Ishikawa (cell line): Measurements from ENCODE around the gene LGALS14.

Experiments used
- CEBPB ChIP-seq: IDR thresholded peaks from 2 replicates; pipeline ENCODE4 v1.6.1; 2012
- CREB1 ChIP-seq: IDR thresholded peaks from 2 replicates; pipeline ENCODE4 v1.6.1; 2012; ENCODE audit warnings: low read depth
- EGR1 ChIP-seq: IDR thresholded peaks from 2 replicates; pipeline ENCODE4 v1.6.1; 2012
- EP300 ChIP-seq: IDR thresholded peaks from 2 replicates; pipeline ENCODE4 v1.6.1; 2012; ENCODE audit warnings: borderline replicate concordance
- FOXM1 ChIP-seq: IDR thresholded peaks from 2 replicates; pipeline ENCODE4 v1.6.1; 2012; ENCODE audit warnings: low read depth, borderline replicate concordance
- MAX ChIP-seq: IDR thresholded peaks from 2 replicates; pipeline ENCODE4 v1.6.1; 2012
- NFIC ChIP-seq: IDR thresholded peaks from 2 replicates; pipeline ENCODE4 v1.6.1; 2012
- REST ChIP-seq: IDR thresholded peaks from 2 replicates; pipeline ENCODE4 v1.6.1; 2012; ENCODE audit warnings: low read depth, mild to moderate bottlenecking
- TCF12 ChIP-seq: IDR thresholded peaks from 2 replicates; pipeline ENCODE4 v1.6.1; 2012; ENCODE audit warnings: low read depth
- YY1 ChIP-seq: IDR thresholded peaks from 2 replicates; pipeline ENCODE4 v1.6.1; 2012; ENCODE audit warnings: low read depth
- TF ChIP-seq, protein P1 (sequence below): IDR thresholded peaks from 2 replicates; pipeline ENCODE4 v1.6.1; 2012

GRCh38 chr19:39692822-39693221, 11.5 kb upstream of the LGALS14 start:
- TF ChIP-seq TCF12 (no peak), NFIC (no peak), EGR1 (no peak), MAX (no peak), FOXM1 (no peak), REST (no peak), CREB1 (no peak), EP300 (no peak), CEBPB (no peak), YY1 (no peak)
- TF ChIP-seq, protein P1, sequence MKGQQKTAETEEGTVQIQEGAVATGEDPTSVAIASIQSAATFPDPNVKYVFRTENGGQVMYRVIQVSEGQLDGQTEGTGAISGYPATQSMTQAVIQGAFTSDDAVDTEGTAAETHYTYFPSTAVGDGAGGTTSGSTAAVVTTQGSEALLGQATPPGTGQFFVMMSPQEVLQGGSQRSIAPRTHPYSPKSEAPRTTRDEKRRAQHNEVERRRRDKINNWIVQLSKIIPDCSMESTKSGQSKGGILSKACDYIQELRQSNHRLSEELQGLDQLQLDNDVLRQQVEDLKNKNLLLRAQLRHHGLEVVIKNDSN, result no peak
